GM19240 (cell line): ENCODE measurements around the gene GLIPR2.

Experiments
- DNase-seq: peaks from one replicate; pipeline ENCODE4 v3.0.0; 2011; ENCODE audit warnings: low spot score; ENCODE audit not compliant: insufficient read length

The GLIPR2 gene

DNA sequence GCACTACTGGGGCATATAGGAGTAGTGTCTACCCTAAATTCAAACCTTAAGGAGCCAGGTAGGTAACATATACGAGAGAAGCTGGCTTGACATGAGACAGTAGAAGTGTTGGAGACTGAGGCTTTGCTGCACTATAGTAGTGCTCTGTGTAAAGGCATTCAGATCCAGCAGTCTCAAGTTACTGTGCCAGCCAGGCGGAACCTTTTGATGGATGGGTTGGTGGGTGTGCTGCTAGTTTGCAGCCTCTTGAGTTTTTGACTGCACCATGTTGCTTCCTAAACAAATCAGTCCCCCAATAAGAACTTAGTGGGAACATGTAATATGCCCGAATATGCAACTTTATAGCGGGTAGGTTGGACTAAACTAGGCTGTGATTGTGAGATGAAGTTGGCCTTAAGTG lies 55.7 kb downstream of the GLIPR2 start:
- no peak for DNase-seq

DNA sequence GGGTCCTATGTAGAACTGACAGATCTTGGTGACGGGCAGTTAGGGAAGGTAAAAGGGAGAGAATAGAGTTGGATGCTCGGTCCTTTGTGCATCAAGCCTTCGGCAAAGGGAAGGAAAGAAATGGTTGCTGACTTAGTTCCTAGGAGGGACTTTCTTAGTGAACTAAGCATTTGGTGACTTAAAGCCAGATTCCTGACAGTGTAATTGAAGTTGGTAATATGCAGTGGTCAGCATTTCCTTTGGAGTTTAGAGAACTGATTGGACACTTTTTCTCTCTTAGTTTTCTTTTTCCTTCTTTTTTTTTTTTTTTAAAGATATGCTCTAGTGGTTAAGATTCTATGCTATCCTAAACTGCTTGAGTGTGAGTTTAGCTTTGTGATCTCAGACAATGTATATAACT lies 56.5 kb downstream of the GLIPR2 start:
- DNase-seq = no peak

DNA sequence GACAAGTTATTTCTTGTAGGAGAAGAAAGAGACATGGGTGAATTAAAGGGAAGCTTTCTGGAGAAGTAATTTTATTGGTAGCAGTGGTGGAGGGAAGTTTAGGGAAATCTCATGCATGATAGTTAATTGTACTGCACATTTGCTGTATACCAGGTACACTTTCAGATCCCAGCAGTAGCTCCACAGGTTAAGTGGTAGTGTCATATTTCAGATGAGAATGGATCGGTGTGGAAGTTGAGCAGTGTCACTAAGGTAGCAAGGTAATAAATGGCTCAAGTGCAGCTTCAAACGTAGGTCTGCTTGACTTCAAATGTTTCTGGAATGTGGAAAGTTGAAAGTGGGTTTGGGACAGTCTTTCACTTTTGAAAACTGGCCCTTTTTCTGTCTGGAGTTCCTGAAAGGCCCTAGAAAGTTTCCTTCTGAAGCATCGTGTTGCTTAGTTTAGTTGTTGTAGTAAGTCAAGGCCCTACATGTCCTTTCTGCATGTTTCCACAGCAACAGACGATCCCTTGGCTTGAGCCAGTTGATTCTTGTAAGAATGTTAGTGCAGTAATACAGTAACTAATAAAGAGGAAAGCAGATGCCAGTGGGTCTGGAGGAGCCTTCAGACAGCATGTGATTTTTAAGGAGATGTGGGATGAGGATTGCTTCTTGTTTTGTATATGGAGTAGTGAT lies 57.9 kb downstream of the GLIPR2 start:
- no peak for DNase-seq

DNA sequence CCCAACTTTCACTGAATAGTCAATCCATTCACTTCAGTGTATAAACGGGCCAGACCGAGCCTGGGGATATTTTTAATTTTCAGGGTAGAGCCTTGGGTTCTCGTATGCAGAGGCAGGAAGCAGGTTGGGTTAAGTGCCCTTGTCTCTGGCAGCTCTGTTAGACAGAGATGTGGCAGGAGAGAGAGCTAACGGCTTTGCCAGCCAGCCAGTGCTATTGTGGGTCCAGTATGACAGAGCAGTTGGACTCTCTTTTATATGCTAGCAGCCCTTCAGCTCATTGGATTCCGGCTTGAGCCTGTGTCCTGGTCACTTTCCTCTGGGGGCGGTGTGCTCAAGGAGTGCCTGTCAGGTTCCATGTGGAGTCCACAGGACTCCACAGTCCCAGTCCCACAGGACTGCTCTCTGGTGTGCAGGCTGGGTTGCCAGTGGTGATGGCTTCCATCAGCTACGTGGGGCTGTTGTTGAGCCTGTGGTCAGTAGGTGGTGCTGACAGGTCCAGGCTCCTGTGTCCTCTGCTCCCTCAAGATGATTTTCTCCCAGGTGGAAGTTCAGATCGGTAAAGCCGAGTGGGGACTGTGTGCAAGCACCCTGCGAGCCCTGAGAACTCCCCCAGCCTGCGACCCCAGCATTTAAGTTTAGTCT lies 68.5 kb downstream of the GLIPR2 start:
- no peak for DNase-seq

DNA sequence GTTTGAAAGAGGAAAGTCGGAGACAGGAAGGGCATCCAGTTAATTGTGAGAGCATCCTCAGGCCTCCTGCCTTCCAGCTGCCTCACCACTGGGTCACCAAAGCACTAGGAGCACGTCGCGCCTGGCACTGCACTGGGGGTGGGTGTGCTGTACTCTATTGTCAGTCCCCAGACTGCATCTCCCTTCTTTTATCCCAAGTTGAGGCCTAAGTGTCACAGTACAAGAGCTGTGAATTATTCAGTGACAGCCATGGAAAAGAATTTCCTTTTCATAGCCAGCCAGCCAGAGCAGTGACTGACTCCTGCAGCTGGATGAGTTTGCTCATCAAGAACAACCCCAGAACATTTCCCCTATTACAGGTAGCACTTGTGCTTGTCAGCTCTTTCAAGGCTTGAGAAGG lies 70.5 kb downstream of the GLIPR2 start:
- DNase-seq = no peak

DNA sequence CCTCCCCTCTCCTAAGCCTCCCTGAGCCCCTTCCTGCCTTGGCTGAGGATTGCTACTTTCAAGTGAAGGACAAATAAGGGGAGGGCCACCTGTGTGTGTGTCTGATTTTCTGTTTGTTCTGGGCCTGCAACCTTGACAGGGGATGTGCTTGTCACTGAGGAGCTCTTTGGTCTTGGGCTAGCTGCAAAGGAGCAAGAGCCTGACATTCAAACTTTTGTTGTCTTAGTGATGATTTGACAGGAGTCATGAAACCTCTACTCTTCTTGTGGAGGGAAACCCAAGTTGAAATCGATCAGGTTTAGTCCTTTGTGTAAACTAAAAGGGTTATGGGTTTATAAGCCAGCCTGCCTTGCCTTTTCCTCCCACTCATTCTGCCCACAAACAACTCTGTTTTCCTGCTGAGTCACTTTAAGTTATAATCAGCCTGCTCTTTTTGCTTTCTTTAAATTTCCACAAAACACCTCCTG lies 71.0 kb downstream of the GLIPR2 start:
- no peak for DNase-seq

DNA sequence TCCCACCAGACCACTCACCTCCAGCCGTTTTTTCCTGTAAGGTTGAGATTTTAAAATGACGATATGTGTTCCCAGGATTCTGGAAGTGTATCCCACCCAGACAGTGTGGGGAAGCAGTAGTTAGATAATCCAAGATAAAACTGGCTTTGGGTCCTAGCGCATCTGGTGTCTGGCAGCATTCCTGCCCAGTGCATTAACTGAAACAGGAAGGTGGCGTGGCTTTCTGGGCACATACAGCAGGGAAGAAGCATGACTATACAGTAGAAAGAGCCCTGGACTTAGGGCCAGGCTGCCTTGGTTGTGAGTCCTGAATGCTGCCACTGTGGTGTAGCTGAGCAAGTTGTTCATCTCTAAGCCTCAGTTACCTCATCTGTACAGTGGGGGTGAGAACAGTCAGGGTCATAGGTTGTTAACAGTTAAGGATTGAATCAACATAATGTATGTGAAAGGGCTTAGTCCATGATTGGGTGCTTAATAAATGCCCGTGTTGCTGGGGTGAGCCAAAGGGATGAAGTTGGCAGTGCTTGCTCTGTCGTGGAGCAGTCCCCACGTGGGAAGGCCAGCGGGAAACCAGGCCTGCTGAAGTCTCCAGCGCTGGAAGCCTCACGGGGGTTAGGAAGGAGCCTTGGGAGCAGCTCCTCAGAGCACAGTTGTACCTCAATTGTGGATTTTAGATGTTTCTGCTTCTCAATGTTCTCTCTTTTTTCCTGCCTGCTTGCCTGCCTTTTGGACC lies 72.2 kb downstream of the GLIPR2 start:
- no peak for DNase-seq

DNA sequence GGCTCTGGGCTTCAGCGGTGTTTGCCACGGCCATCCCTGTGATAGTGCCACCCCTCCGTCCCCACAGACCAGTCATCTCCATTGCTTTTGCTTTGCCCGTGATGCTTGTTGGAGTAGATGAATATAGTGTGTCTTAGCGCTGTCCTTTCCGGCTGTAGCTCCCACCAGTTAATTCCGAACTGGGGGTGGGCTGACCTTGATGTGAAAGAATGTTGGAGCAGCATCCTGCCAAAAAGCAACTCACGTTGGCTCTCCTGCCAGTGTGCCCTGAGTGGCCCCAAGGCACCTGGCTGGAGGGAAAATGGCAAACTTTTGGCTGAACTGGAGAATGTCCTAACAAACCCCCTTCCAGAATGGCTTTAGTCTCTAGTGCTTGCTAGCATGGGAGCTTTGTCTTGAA lies 74.2 kb downstream of the GLIPR2 start:
- DNase-seq = no peak

DNA sequence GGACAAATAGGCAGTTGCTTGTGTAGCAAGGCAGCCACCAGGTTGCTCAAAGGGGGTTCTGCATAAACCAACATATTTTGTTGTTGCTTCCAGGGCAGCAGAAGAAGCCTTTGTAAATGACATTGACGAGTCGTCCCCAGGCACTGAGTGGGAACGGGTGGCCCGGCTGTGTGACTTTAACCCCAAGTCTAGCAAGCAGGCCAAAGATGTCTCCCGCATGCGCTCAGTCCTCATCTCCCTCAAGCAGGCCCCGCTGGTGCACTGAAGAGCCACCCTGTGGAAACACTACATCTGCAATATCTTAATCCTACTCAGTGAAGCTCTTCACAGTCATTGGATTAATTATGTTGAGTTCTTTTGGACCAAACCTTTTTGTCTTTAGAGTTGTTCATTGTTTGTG lies 75.0 kb downstream of the GLIPR2 start:
- DNase-seq = no peak

DNA sequence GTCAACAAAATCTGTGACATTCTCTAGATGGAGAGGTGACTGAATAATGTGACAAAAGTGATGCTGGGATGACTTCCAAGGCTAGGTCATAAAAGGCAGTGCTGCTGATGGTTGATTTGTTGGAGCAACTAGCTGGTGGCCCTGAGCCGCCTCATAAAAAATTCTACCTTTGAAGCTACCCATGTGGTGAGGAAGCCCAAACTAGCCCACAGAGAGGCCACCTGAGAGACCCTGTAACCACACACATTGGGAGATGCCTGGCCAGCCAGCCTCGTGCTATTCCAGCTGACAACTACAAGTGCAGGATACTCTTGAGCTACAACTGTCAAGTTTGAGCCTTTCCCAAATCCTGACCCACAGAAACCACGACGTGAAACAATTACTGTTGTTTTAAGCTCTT lies 76.9 kb downstream of the GLIPR2 start:
- DNase-seq = no peak
